CD14-positive monocyte (primary cell): ENCODE data around the gene FOXL2. TPM values are rescaled to one million over a fixed set of nuclear protein-coding genes. Genes with fewer than 3 reads are reported as not detected.

Source experiments
- DNase-seq, 3 donors: peaks; one replicate each; pipeline ENCODE4 v3.0.0-alpha.2; 2011 to 2022
- H2AFZ ChIP-seq: 2 replicates; pipeline ENCODE4 v1.6.0; 2012; ENCODE audit warnings: mild to moderate bottlenecking, low read depth, low read length, inconsistent platforms; ENCODE audit not compliant: insufficient read depth, poor library complexity, severe bottlenecking
- H3K27ac ChIP-seq, 2 donors: 1 replicate in 1 of 2; 2 replicates in 1 of 2; pipeline ENCODE4 v1.5.1; 2012 to 2013; ENCODE audit warnings: low read length in 2 of 2, control low read depth in 1 of 2, inconsistent platforms in 1 of 2, low read depth in 1 of 2, mild to moderate bottlenecking in 1 of 2
- H3K27me3 ChIP-seq, 2 donors: one replicate each; pipeline versions ENCODE4 v1.6.0 to v1.6.1; 2011 to 2013; ENCODE audit warnings: low read length in 2 of 2; ENCODE audit not compliant: control insufficient read depth in 2 of 2, insufficient read depth in 2 of 2
- H3K36me3 ChIP-seq, 2 donors: replicated peaks in 1 of 2; 1 replicate in 1 of 2; 2 replicates in 1 of 2; pipeline versions ENCODE4 v1.5.1 to v1.6.1; 2012 to 2013; ENCODE audit warnings: low read length in 2 of 2, control low read depth in 1 of 2, inconsistent platforms in 1 of 2, mild to moderate bottlenecking in 1 of 2; ENCODE audit not compliant: insufficient read depth in 2 of 2, control insufficient read depth in 1 of 2
- H3K4me1 ChIP-seq, 2 donors: 1 replicate in 1 of 2; 2 replicates in 1 of 2; pipeline versions ENCODE4 v1.5.1 to v1.6.1; 2012 to 2013; ENCODE audit warnings: low read length in 2 of 2, control low read depth in 1 of 2, inconsistent platforms in 1 of 2, mild to moderate bottlenecking in 1 of 2, moderate library complexity in 1 of 2; ENCODE audit not compliant: insufficient read depth in 2 of 2, control insufficient read depth in 1 of 2
- H3K4me2 ChIP-seq: replicated peaks from 2 replicates; pipeline ENCODE3; 2012; ENCODE audit warnings: low read length, moderate library complexity, mild to moderate bottlenecking; ENCODE audit not compliant: poor library complexity, severe bottlenecking; ENCODE audit errors: extremely low read depth
- H3K4me3 ChIP-seq, 3 experiments: fragments of 200-600 bp in 1 of 3; sonication (generic) in 1 of 3; replicated peaks in 1 of 3; 1 replicate in 2 of 3; 2 replicates in 1 of 3; pipeline ENCODE4 v1.5.1; 2011 to 2013; ENCODE audit warnings: low read length in 3 of 3, mild to moderate bottlenecking in 3 of 3, control low read depth in 2 of 3, low read depth in 2 of 3, inconsistent platforms in 1 of 3, moderate library complexity in 1 of 3
- H3K79me2 ChIP-seq: 2 replicates; pipeline ENCODE4 v1.6.0; 2012; ENCODE audit warnings: mild to moderate bottlenecking, control low read depth, inconsistent platforms, low read length, moderate library complexity; ENCODE audit not compliant: insufficient read depth
- H3K9ac ChIP-seq: 2 replicates; pipeline ENCODE4 v1.6.0; 2017; ENCODE audit warnings: low read length, mild to moderate bottlenecking; ENCODE audit not compliant: insufficient read depth, poor library complexity, severe bottlenecking
- H3K9me3 ChIP-seq, 2 donors: replicated peaks in 1 of 2; 1 replicate in 1 of 2; 2 replicates in 1 of 2; pipeline versions ENCODE4 v1.5.1 to v1.6.1; 2012 to 2013; ENCODE audit warnings: low read length in 2 of 2, control low read depth in 1 of 2; ENCODE audit not compliant: control insufficient read depth in 1 of 2, insufficient read depth in 1 of 2
- H4K20me1 ChIP-seq: 2 replicates; pipeline ENCODE4 v1.6.0; 2012; ENCODE audit warnings: mild to moderate bottlenecking, low read length, control low read depth, moderate library complexity; ENCODE audit not compliant: insufficient read depth
- H3K27ac Mint-ChIP-seq, 7 donors: one replicate each; pipeline ENCODE4 v1.8.0; 2020; ENCODE audit warnings: mild to moderate bottlenecking in 7 of 7, mixed read lengths in 7 of 7, moderate library complexity in 6 of 7, inconsistent platforms in 2 of 7
- H3K27me3 Mint-ChIP-seq, 3 donors: one replicate each; pipeline ENCODE4 v1.8.0; 2021 to 2022; ENCODE audit warnings: low read depth in 3 of 3, mild to moderate bottlenecking in 3 of 3, mixed read lengths in 3 of 3, moderate library complexity in 3 of 3, inconsistent platforms in 1 of 3
- H3K36me3 Mint-ChIP-seq, 2 donors: one replicate each; pipeline ENCODE4 v1.8.0; 2020; ENCODE audit warnings: mixed read lengths in 2 of 2, inconsistent platforms in 1 of 2, mild to moderate bottlenecking in 1 of 2
- H3K4me1 Mint-ChIP-seq: one replicate; pipeline ENCODE4 v1.8.0; 2020; ENCODE audit warnings: mild to moderate bottlenecking, mixed read lengths
- H3K4me3 Mint-ChIP-seq, 2 donors: one replicate each; pipeline ENCODE4 v1.8.0; 2020; ENCODE audit warnings: mild to moderate bottlenecking in 2 of 2, mixed read lengths in 2 of 2, moderate library complexity in 1 of 2
- H3K9me3 Mint-ChIP-seq, 7 donors: one replicate each; pipeline ENCODE4 v1.8.0; 2020 to 2022; ENCODE audit warnings: mixed read lengths in 7 of 7, mild to moderate bottlenecking in 6 of 7, moderate library complexity in 6 of 7, inconsistent platforms in 2 of 7
- WGBS: methylation state at CpG from one replicate; pipeline ENCODE4 v1.1.5; 2013; ENCODE audit warnings: missing lambda C conversion rate; ENCODE audit not compliant: insufficient coverage; 5-methylcytosine and 5-hydroxymethylcytosine counted together
- intact Hi-C, 2 donors: fragments of 100-400 bp; cut with micrococcal nuclease; formaldehyde crosslinking; loops; one replicate each; pipeline versions ENCODE4 v1.15.0 to v1.15.1; 2023
- polyA plus RNA-seq, 3 donors: library from polyadenylated mRNA; depleted of rRNA in 1 of 3; unstranded in 2 of 3; stranded (reverse) in 1 of 3; fragments of 300-500 nt in 2 of 3; fragments of >200 nt in 1 of 3; fragmentation: Illumina TruSeq in 2 of 3; gene quantifications; 1 replicate in 2 of 3; 2 replicates in 1 of 3; pipeline ENCODE4 v1.2.3, GENCODE V29; 2012 to 2021
- TF ChIP-seq, protein P1 (sequence below): fragments of 200-600 bp; IDR thresholded peaks from one replicate; pipeline ENCODE4 v1.8.0; 2022; ENCODE audit warnings: antibody characterized with exemption, mild to moderate bottlenecking

Gene FOXL2
- polyA plus RNA-seq, 3 donors = not detected

DNA sequence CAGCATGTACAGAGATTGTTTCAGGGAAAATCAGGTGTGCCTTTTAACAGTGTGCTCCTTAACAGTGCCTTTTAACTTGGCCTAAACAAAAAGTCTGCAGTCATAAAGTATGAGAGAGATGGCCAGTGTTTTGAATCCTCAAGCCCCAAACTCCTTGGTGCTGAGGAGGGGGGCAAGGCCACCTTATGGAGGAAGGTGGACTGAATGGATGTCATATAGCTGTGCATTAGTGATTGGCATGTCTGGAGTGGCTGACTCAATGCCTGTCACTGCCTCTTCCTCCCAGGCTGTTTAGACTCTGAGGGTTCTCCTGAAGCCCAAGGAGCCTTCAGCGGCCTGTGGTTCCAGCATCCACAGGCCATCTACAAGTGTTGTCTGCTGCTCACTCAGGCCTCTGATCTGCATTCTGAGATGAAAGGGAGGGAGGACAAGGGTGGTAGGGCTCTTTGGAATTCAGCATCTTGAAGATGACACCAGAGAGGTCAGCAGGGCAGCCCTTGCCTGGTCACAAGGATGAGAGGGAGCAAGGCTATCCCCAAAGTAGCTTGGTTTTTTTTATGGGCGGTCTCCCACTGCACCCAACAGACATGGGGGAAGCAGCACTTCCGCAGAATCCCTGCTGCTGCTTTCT is 1.5 kb upstream of the FOXL2 start:
- Histone ChIP-seq H2AFZ (no peak overlapping the region), H3K27ac (no peak overlapping the region), H3K4me3 (no peak overlapping the region), H3K79me2 (no peaks in the 10 kb centered on the region), H4K20me1 (no peaks in the 10 kb centered on the region), H3K9me3 (peaks cover 2 to 45% of the 10 kb centered on the region in 2 donors), H3K36me3 (no peaks in the 10 kb centered on the region), H3K4me1 (peaks cover 39 to 50% of the 10 kb centered on the region in 2 donors), H3K27me3 (peaks cover 78 to 92% of the 10 kb centered on the region in 2 donors), H3K4me2 (no peak overlapping the region), H3K9ac (no peak overlapping the region)
- H3K27ac Mint-ChIP-seq = no peak overlapping the region
- intact Hi-C loops = no loop called here
- peaks cover 90 to 97% (median 92%) of the 10 kb centered on the region in 3 donors for H3K27me3 Mint-ChIP-seq
- H3K4me1 Mint-ChIP-seq = peaks cover 51% of the 10 kb centered on the region
- peaks cover 0 to 39% (median 33%) of the 10 kb centered on the region in 7 donors for H3K9me3 Mint-ChIP-seq
- WGBS = no CpG with 5 or more reads among the region's 3 CpGs
- no peak for DNase-seq
- H3K4me3 Mint-ChIP-seq = peak overlapping the region in 1 of 2 donors; percentile 84
- TF ChIP-seq, protein P1, sequence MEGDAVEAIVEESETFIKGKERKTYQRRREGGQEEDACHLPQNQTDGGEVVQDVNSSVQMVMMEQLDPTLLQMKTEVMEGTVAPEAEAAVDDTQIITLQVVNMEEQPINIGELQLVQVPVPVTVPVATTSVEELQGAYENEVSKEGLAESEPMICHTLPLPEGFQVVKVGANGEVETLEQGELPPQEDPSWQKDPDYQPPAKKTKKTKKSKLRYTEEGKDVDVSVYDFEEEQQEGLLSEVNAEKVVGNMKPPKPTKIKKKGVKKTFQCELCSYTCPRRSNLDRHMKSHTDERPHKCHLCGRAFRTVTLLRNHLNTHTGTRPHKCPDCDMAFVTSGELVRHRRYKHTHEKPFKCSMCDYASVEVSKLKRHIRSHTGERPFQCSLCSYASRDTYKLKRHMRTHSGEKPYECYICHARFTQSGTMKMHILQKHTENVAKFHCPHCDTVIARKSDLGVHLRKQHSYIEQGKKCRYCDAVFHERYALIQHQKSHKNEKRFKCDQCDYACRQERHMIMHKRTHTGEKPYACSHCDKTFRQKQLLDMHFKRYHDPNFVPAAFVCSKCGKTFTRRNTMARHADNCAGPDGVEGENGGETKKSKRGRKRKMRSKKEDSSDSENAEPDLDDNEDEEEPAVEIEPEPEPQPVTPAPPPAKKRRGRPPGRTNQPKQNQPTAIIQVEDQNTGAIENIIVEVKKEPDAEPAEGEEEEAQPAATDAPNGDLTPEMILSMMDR = no peak
- peaks cover 6 to 28% of the 10 kb centered on the region in 2 donors for H3K36me3 Mint-ChIP-seq

DNA sequence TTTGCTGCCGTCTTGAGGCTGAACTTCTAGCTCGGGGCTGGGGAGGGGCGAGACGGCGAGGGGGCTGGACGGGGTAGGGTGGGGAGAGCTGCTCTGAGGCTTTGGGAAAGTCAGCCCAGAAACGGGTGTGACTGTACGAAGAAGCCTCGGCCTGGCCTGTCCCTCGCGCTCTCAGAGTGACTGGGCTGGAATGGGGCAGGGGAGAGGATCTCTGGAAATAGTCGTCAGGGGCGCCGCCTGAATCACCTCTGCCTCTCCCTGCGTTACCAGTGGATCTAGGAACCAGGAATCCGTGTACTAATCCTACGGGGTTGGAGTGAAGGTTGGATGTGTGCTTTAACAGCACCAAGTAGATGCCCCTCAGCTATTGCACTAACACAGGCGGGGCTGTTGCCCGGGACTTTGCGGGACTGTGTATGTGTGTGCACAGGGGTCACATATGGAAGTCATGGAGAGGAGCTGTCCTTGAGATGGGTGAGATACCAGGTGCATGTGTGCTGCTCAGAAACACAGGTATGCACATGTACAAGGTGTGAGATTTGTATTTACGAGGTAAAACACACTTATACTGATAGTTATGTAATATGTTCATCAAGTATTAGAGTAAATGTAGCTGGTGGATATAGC is 671 bp upstream of the FOXL2 start:
- peaks cover 87 to 93% of the 10 kb centered on the region in 2 donors for H3K27me3 ChIP-seq
- DNase-seq = no peak

More for the DNA sequence above, 671 bp upstream of the FOXL2 start:
- Histone ChIP-seq H3K79me2 (no peaks in the 10 kb centered on the region), H3K4me3 (peak overlapping the region in 1 of 3 experiments; percentile 67), H3K9ac (no peak overlapping the region), H3K9me3 (peaks cover 5 to 54% of the 10 kb centered on the region in 2 donors), H3K4me1 (peaks cover 39 to 50% of the 10 kb centered on the region in 2 donors), H3K4me2 (peak overlapping the region; percentile 76), H3K36me3 (no peaks in the 10 kb centered on the region), H2AFZ (peak overlapping the region; percentile 53), H3K27ac (no peak overlapping the region), H4K20me1 (no peaks in the 10 kb centered on the region)
- peaks cover 0 to 39% (median 37%) of the 10 kb centered on the region in 7 donors for H3K9me3 Mint-ChIP-seq
- TF ChIP-seq, protein P1 = no peak
- peak overlapping the region in 1 of 7 donors; percentile 45 for H3K27ac Mint-ChIP-seq
- H3K36me3 Mint-ChIP-seq = peaks cover 6 to 33% of the 10 kb centered on the region in 2 donors
- H3K27me3 Mint-ChIP-seq = peaks cover 91 to 99% (median 94%) of the 10 kb centered on the region in 3 donors
- peaks cover 53% of the 10 kb centered on the region for H3K4me1 Mint-ChIP-seq
- intact Hi-C loops = no loop called here
- H3K4me3 Mint-ChIP-seq = peak overlapping the region; percentile 74 to 76
- WGBS = 8% methylated on average over 17 of the region's 21 CpGs
